ENCODE data around the gene KLHL25.

The KLHL25 gene

GRCh38 chr15:85773249-85773648 is 21.5 kb downstream of the KLHL25 start:
- no peak for DNase-seq

- no peak for DNase-seq
Measured at GRCh38 chr15:85772668-85773067, 22.1 kb downstream of the KLHL25 start.

- DNase-seq: no peak
Measured at GRCh38 chr15:85771781-85772445, 22.8 kb downstream of the KLHL25 start.

- no peak for DNase-seq
Measured at GRCh38 chr15:85771271-85771670, 23.5 kb downstream of the KLHL25 start.

GRCh38 chr15:85770096-85771041 is 24.4 kb downstream of the KLHL25 start:
- DNase-seq: no peak

GRCh38 chr15:85769182-85769900 is 25.4 kb downstream of the KLHL25 start:
- DNase-seq: no peak

- DNase-seq: no peak
Measured at GRCh38 chr15:85768595-85769168, 26.0 kb downstream of the KLHL25 start.

- DNase-seq: no peak
Measured at GRCh38 chr15:85767785-85768529, 26.8 kb downstream of the KLHL25 start.

GRCh38 chr15:85766001-85766831 is 28.5 kb downstream of the KLHL25 start:
- no peak for DNase-seq

GRCh38 chr15:85764649-85765277 is 30.0 kb downstream of the KLHL25 start:
- DNase-seq: no peak

- DNase-seq: no peak
Measured at GRCh38 chr15:85763673-85764633, 30.8 kb downstream of the KLHL25 start.

GRCh38 chr15:85763157-85763556 is 31.6 kb downstream of the KLHL25 start:
- no peak for DNase-seq

- DNase-seq: no peak
Measured at GRCh38 chr15:85762756-85763127, 32.0 kb downstream of the KLHL25 start.

GRCh38 chr15:85762039-85762755 is 32.5 kb downstream of the KLHL25 start:
- no peak for DNase-seq

- no peak for DNase-seq
Measured at GRCh38 chr15:85761635-85762034, 33.1 kb downstream of the KLHL25 start.

GRCh38 chr15:85760531-85761371 is 34.0 kb downstream of the KLHL25 start:
- no peak for DNase-seq

GRCh38 chr15:85760049-85760448 is 34.7 kb downstream of the KLHL25 start:
- DNase-seq: no peak

GRCh38 chr15:85759376-85759775 is 35.3 kb downstream of the KLHL25 start:
- no peak for DNase-seq

All from inflammatory macrophage treated with lipopolysaccharide for 1 hour (primary cell).